ENCODE measurements around the gene PRSS56.

Gene PRSS56

GRCh38 chr2:232525199-232525598 is 5.0 kb downstream of the PRSS56 start:
- DNase-seq (ENCODE audit: low spot score): no peak
- in situ Hi-C loops (cut with MboI; ENCODE audit: low sequenced_read_pairs, unreplicated experiment): no loop called here
- no peak for TF ChIP-seq CTCF (IDR thresholded peaks at IDR 0.05; ENCODE audit: borderline replicate concordance, control extremely low read depth, extremely low read depth, insufficient read depth, missing control alignments)

GRCh38 chr2:232525791-232526371 is 5.7 kb downstream of the PRSS56 start, which contains the start of gene CHRND:
TSS of gene CHRND (plus strand) at chr2:232526160. CDS start at chr2:232526216, 56 bp downstream.
- in situ Hi-C loops (cut with MboI; ENCODE audit: low sequenced_read_pairs, unreplicated experiment): no loop called here
- DNase-seq (ENCODE audit: low spot score): no peak

GRCh38 chr2:232526372-232526941 is 6.3 kb downstream of the PRSS56 start:
- in situ Hi-C loops (cut with MboI; ENCODE audit: low sequenced_read_pairs, unreplicated experiment): no loop called here
- no peak for DNase-seq (ENCODE audit: low spot score)
- TF ChIP-seq CTCF (IDR thresholded peaks at IDR 0.05; ENCODE audit: borderline replicate concordance, control extremely low read depth, extremely low read depth, insufficient read depth, missing control alignments): no peak

More at GRCh38 chr2:232525791-232526371, 5.7 kb downstream of the PRSS56 start, which contains the start of gene CHRND:
- TF ChIP-seq CTCF (IDR thresholded peaks at IDR 0.05; ENCODE audit: borderline replicate concordance, control extremely low read depth, extremely low read depth, insufficient read depth, missing control alignments): no peak

GRCh38 chr2:232527905-232528470 is 7.8 kb downstream of the PRSS56 start:
- no peak for DNase-seq (ENCODE audit: low spot score)
- in situ Hi-C loops (cut with MboI; ENCODE audit: low sequenced_read_pairs, unreplicated experiment): no loop called here
- no peak for TF ChIP-seq CTCF (IDR thresholded peaks at IDR 0.05; ENCODE audit: borderline replicate concordance, control extremely low read depth, extremely low read depth, insufficient read depth, missing control alignments)

- TF ChIP-seq CTCF (IDR thresholded peaks at IDR 0.05; ENCODE audit: borderline replicate concordance, control extremely low read depth, extremely low read depth, insufficient read depth, missing control alignments): no peak
- in situ Hi-C loops (cut with MboI; ENCODE audit: low sequenced_read_pairs, unreplicated experiment): no loop called here
- DNase-seq (ENCODE audit: low spot score): no peak
Observed at GRCh38 chr2:232528746-232529460, 8.7 kb downstream of the PRSS56 start.

GRCh38 chr2:232529806-232530547 is 9.8 kb downstream of the PRSS56 start:
- DNase-seq (ENCODE audit: low spot score): no peak
- in situ Hi-C loops (cut with MboI; ENCODE audit: low sequenced_read_pairs, unreplicated experiment): no loop called here
- no peak for TF ChIP-seq CTCF (IDR thresholded peaks at IDR 0.05; ENCODE audit: borderline replicate concordance, control extremely low read depth, extremely low read depth, insufficient read depth, missing control alignments)
